ENCODE data around the gene CPAMD8.

Gene CPAMD8

GRCh38 chr19:16886305-16886880 lies 140.2 kb downstream of the CPAMD8 start:
- no peak for TF ChIP-seq CTCF (IDR thresholded peaks at IDR 0.05; ENCODE audit: unreplicated experiment in 3 of 3)
- Mint-ChIP-seq H3K36me3 (ENCODE audit: low read depth) (peaks cover 9% of the 10 kb centered on the region), H3K4me3 (no peak overlapping the region), H3K4me1 (no peaks in the 10 kb centered on the region), H3K9me3 (peaks cover 13% of the 10 kb centered on the region), H3K27me3 (ENCODE audit: low read depth) (peaks cover 6% of the 10 kb centered on the region), H3K27ac (no peak overlapping the region)

GRCh38 chr19:16885166-16885565 lies 141.4 kb downstream of the CPAMD8 start:
- H3K36me3 Mint-ChIP-seq (ENCODE audit: low read depth) = peaks cover 18% of the 10 kb centered on the region
- no peak overlapping the region for H3K4me3 Mint-ChIP-seq
- TF ChIP-seq CTCF (IDR thresholded peaks at IDR 0.05; ENCODE audit: unreplicated experiment in 3 of 3) = no peak
- H3K27me3 Mint-ChIP-seq (ENCODE audit: low read depth) = peaks cover 6% of the 10 kb centered on the region
- H3K27ac Mint-ChIP-seq = no peak overlapping the region
- H3K4me1 Mint-ChIP-seq = no peaks in the 10 kb centered on the region
- peaks cover 17% of the 10 kb centered on the region for H3K9me3 Mint-ChIP-seq

- no peaks in the 10 kb centered on the region for H3K4me1 Mint-ChIP-seq
- H3K27me3 Mint-ChIP-seq (ENCODE audit: low read depth) = peaks cover 6% of the 10 kb centered on the region
- TF ChIP-seq CTCF (IDR thresholded peaks at IDR 0.05; ENCODE audit: unreplicated experiment in 3 of 3) = no peak
- no peak overlapping the region for H3K27ac Mint-ChIP-seq
- H3K4me3 Mint-ChIP-seq = no peak overlapping the region
- H3K9me3 Mint-ChIP-seq = peaks cover 17% of the 10 kb centered on the region
- peaks cover 30% of the 10 kb centered on the region for H3K36me3 Mint-ChIP-seq (ENCODE audit: low read depth)
Observed at GRCh38 chr19:16883522-16883921, 143.1 kb downstream of the CPAMD8 start.

GRCh38 chr19:16882146-16882545 lies 144.5 kb downstream of the CPAMD8 start:
- Mint-ChIP-seq H3K4me3 (no peak overlapping the region), H3K27ac (no peak overlapping the region)

GRCh38 chr19:16880884-16881554 lies 145.6 kb downstream of the CPAMD8 start:
- Mint-ChIP-seq H3K4me3 (no peak overlapping the region), H3K36me3 (ENCODE audit: low read depth) (peaks cover 44% of the 10 kb centered on the region), H3K4me1 (no peaks in the 10 kb centered on the region), H3K9me3 (peaks cover 17% of the 10 kb centered on the region), H3K27ac (no peak overlapping the region), H3K27me3 (ENCODE audit: low read depth) (peaks cover 6% of the 10 kb centered on the region)
- no peak for TF ChIP-seq CTCF (IDR thresholded peaks at IDR 0.05; ENCODE audit: unreplicated experiment in 3 of 3)

More at GRCh38 chr19:16882146-16882545, 144.5 kb downstream of the CPAMD8 start:
- peaks cover 17% of the 10 kb centered on the region for H3K9me3 Mint-ChIP-seq
- no peaks in the 10 kb centered on the region for H3K4me1 Mint-ChIP-seq
- H3K27me3 Mint-ChIP-seq (ENCODE audit: low read depth) = peaks cover 6% of the 10 kb centered on the region
- peaks cover 36% of the 10 kb centered on the region for H3K36me3 Mint-ChIP-seq (ENCODE audit: low read depth)
- no peak for TF ChIP-seq CTCF (IDR thresholded peaks at IDR 0.05; ENCODE audit: unreplicated experiment in 3 of 3)

Data from nephron (organoid).